ENCODE measurements around the gene HDC. TPM values are rescaled to one million over a fixed set of nuclear protein-coding genes. Genes with fewer than 3 reads are reported as not detected.

Gene HDC
- polyA plus RNA-seq, 1 experiment: not detected

- Histone ChIP-seq H3K27ac (ENCODE audit: low read depth, low read length) (no peak overlapping the region), H3K9me3 (ENCODE audit: control insufficient read depth, insufficient read depth, low read length) (no peaks in the 10 kb centered on the region), H3K27me3 (ENCODE audit: control insufficient read depth, insufficient read depth, low read length) (no peaks in the 10 kb centered on the region), H3K4me3 (ENCODE audit: low read depth, low read length) (no peak overlapping the region)
- TF ChIP-seq CTCF (IDR thresholded peaks at IDR 0.05; ENCODE audit: low read depth, low read length): no peak
- ChIA-PET CTCF (interaction anchor here (0.6 kb wide), 1 partner anchor 592 kb away, joined by 3 read pairs; no protein-coding TSS in a partner anchor), POLR2A (no interaction called here)
- DNase-seq (ENCODE audit: low read depth, low spot score): no peak
These were observed 20.4 kb downstream of the HDC start for GRCh38 chr15:50244959-50245624.

GRCh38 chr15:50244153-50244552 lies 21.4 kb downstream of the HDC start:
- POLR2A ChIA-PET: no interaction called here
- TF ChIP-seq CTCF (IDR thresholded peaks at IDR 0.05; ENCODE audit: low read depth, low read length): no peak
- CTCF ChIA-PET: no interaction called here
- DNase-seq (ENCODE audit: low read depth, low spot score): no peak
- Histone ChIP-seq H3K4me3 (ENCODE audit: low read depth, low read length) (no peak overlapping the region), H3K27me3 (ENCODE audit: control insufficient read depth, insufficient read depth, low read length) (no peaks in the 10 kb centered on the region), H3K27ac (ENCODE audit: low read depth, low read length) (no peak overlapping the region), H3K9me3 (ENCODE audit: control insufficient read depth, insufficient read depth, low read length) (no peaks in the 10 kb centered on the region)

- POLR2A ChIA-PET: interaction anchor here (1.0 kb wide), 1 partner anchor 17 kb away, joined by 3 read pairs; no protein-coding TSS in a partner anchor
- Histone ChIP-seq H3K4me3 (ENCODE audit: low read depth, low read length) (no peak overlapping the region), H3K27ac (ENCODE audit: low read depth, low read length) (no peak overlapping the region), H3K9me3 (ENCODE audit: control insufficient read depth, insufficient read depth, low read length) (no peaks in the 10 kb centered on the region), H3K27me3 (ENCODE audit: control insufficient read depth, insufficient read depth, low read length) (no peaks in the 10 kb centered on the region)
- 0 out of 2 replicates have a peak, but pooled peaks have one; percentile 13 for TF ChIP-seq CTCF (IDR thresholded peaks at IDR 0.05; ENCODE audit: low read depth, low read length)
- no peak for DNase-seq (ENCODE audit: low read depth, low spot score)
- CTCF ChIA-PET: interaction anchor here (1.1 to 1.4 kb wide), 2 partner anchors 61 to 74 kb away, joined by 3 to 4 read pairs; no protein-coding TSS in a partner anchor
These were observed 23.7 kb downstream of the HDC start for GRCh38 chr15:50241684-50242450.

- CTCF ChIA-PET: interaction anchor here (1.3 kb wide), 1 partner anchor 77 kb away, joined by 4 read pairs; no protein-coding TSS in a partner anchor
- Histone ChIP-seq H3K27me3 (ENCODE audit: control insufficient read depth, insufficient read depth, low read length) (no peaks in the 10 kb centered on the region), H3K27ac (ENCODE audit: low read depth, low read length) (no peak overlapping the region), H3K4me3 (ENCODE audit: low read depth, low read length) (no peak overlapping the region), H3K9me3 (ENCODE audit: control insufficient read depth, insufficient read depth, low read length) (no peaks in the 10 kb centered on the region)
- no peak for TF ChIP-seq CTCF (IDR thresholded peaks at IDR 0.05; ENCODE audit: low read depth, low read length)
- DNase-seq (ENCODE audit: low read depth, low spot score): no peak
- POLR2A ChIA-PET: no interaction called here
These were observed 27.3 kb downstream of the HDC start for GRCh38 chr15:50238255-50238654.

GRCh38 chr15:50236433-50236832 lies 29.1 kb downstream of the HDC start:
- TF ChIP-seq CTCF (IDR thresholded peaks at IDR 0.05; ENCODE audit: low read depth, low read length): no peak
- no peak overlapping the region for H3K27ac ChIP-seq (ENCODE audit: low read depth, low read length)
- ChIA-PET POLR2A (no interaction called here), CTCF (no interaction called here)
- H3K9me3 ChIP-seq (ENCODE audit: control insufficient read depth, insufficient read depth, low read length): no peaks in the 10 kb centered on the region
- no peak overlapping the region for H3K4me3 ChIP-seq (ENCODE audit: low read depth, low read length)
- DNase-seq (ENCODE audit: low read depth, low spot score): no peak
- H3K27me3 ChIP-seq (ENCODE audit: control insufficient read depth, insufficient read depth, low read length): no peaks in the 10 kb centered on the region

All from AG04450 (cell line).